ENCODE measurements around the gene DCST2.
A peak's percentile ranks its signal among the peaks of the same experiment; 100 is the strongest.

Gene DCST2

DNA sequence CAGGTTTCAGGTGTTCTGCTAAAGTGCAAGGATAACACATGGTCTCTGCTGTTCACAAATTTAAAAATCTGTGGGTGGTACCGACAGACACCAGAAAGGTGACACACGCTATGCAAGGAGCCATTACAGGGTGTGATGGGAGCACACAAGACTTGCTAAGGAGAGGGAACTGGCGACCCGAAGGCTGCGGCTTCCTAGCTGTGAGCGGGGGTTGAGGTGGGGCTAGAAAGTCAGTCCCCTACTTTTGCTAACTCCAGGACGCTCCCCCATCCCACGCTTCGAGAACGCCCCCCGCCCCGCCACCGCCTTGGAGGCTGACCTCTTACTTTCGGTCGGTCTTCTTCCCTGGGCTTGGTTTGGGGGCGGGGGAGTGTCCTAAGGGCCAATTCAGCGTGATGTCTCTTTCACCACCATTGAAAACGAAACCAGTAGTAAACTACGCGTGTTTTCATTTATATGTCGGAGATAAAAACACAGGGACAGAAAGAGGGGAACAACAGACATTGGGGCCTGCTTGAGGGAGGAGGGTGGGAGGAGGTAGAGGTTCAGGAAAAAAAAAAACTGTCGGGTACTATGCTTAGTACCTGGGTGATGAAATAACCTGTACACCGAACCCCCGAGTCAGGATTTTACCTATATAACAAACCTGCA lies 58.0 kb downstream of the DCST2 start:
- peak; percentile 67 for DNase-seq (ENCODE audit: low read depth, low spot score)

- DNase-seq (ENCODE audit: low read depth, low spot score) = peak; percentile 98
Measured at GRCh38 chr1:154974808-154975408, 58.7 kb downstream of the DCST2 start.

DNA sequence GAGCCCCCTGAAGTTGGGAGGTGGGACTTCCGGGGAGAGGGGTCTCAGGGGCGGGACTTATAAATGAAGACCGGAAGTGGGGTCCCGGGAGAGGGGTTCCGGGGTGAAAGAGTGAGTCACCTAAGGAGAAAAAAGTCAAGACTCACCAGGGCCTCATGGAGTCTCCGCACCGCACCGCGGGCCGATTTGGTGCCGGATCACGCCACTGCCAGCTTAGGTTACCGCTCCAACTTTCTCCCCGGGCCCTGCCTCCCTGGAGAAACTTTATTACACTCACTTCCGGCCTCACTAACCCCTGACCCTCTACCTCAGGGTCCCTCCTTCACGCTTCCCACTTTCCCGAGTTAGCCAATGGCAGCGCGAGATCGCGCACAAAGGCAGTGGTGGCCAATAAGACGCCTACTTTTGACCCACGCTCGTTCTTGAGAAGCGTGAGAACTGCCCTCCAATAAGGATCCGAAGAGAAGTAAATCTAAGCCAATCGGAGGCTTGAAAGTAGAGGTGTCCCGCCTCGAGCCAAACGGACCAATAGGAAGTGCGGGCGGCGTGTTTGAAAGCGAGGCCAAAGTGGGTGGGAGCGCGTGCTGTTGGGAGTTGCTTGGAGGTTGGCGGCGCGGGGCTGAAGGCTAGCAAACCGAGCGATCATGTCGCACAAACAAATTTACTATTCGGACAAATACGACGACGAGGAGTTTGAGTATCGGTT lies 59.3 kb downstream of the DCST2 start, which contains the start of gene CKS1B:
CKS1B (plus strand) TSS at position 580 of the 706 bp plus-strand sequence; CDS start at position 645, 65 bp downstream.
- DNase-seq (ENCODE audit: low read depth, low spot score) = peak; percentile 100

- DNase-seq (ENCODE audit: low read depth, low spot score) = peak; percentile 97
Measured at GRCh38 chr1:154973344-154974101, 60.1 kb downstream of the DCST2 start.

- DNase-seq (ENCODE audit: low read depth, low spot score) = peak; percentile 97
Measured at GRCh38 chr1:154972517-154973343, 60.9 kb downstream of the DCST2 start.

GRCh38 chr1:154972213-154972516 lies 61.4 kb downstream of the DCST2 start:
- DNase-seq (ENCODE audit: low read depth, low spot score) = no peak

GRCh38 chr1:154971341-154971998 lies 62.1 kb downstream of the DCST2 start:
- no peak for DNase-seq (ENCODE audit: low read depth, low spot score)

DNA sequence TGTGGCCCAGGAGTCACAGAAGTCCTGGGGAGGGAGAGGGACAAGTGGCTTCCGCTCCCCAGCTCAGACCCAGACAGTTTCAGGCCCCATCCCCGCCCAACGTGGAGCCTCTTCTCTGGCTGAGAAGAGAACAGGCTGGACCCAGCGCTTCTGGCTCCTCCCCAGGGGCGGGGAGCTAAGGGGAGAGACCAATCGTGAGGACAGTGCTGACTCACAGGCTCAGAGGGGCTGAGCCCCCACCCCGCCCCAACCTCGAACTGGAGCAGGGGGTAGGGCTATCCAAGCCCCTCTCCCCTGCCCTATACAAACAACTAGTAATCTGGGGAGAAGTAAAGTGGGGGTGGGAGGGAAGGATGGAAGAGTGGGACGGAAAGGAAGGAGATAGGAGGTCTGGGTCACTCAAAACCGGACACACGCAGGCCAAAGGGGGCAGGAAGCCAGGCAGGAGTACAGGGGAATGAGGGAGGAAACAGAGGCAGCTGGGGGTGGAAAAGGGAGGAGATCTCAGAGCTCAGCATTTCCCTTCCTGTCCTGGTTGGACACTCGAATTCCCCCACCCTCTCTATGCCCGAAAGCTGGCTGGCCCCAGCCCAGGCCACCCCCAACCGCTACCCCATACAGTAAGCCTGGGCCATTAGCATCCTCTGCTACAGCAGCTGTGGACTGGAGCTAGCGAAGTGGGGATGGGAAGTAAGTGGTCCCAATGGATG lies 62.8 kb downstream of the DCST2 start, which contains the start of gene SHC1:
SHC1 (minus strand) TSS at position 117 of the 710 bp plus-strand sequence. CDS start 221 bp downstream, outside the sequence.
- peak; percentile 96 for DNase-seq (ENCODE audit: low read depth, low spot score)

DNA sequence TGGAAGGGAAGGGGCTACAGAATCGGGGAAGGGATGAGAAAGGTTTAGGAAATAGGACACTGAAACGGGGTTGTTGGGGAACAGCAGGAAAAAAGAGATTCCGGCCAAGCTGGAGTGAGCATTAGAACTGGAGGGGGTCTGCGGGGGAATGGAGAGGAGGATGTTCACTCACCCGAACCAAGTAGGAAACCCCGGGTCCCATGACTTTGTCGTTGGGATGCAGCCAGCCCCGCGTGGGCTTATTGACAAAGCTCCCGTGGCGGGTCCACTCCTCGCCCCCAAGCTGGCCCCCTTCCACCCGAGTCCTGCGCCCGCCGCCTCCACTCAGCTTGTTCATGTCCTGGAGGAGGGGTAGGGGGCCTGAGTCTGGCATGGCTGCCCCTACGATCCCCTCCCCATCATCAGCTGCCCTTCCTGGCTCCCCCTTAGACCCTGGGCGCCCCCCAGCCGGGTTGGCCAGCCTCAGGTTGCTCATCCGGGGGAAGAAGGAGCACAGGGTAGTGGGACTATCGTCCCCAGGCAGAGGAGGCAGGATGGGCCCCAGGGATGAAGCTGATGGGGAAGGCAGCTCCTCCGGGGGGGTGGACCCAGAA lies 63.6 kb downstream of the DCST2 start:
- DNase-seq (ENCODE audit: low read depth, low spot score) = peak; percentile 22

DNA sequence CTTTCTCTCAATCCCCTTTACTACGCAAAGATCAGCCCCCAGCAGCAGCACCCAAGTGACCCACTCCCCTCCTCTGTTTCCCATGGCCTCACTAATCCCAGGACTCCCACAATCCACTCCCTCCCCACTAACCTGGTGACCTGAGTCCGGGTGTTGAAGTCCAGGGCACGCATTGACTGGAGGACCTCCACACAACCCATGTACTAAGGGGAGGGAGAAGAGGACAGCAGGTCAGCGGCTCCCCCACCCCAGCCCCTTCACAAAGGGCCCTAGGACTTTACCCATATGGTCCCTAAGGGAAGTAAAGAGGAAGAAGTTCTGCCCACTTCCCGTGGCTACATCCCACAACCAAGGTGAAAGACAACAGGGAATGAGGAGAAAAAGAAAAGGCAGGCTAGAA lies 64.3 kb downstream of the DCST2 start:
- DNase-seq (ENCODE audit: low read depth, low spot score) = no peak

- no peak for DNase-seq (ENCODE audit: low read depth, low spot score)
Measured at GRCh38 chr1:154968731-154969130, 64.8 kb downstream of the DCST2 start.

Measured in astrocyte of the hippocampus (primary cell).